Esophagus muscularis mucosa (tissue), 4 donors: ENCODE measurements around the gene MYMK. TPM values are rescaled to one million over a fixed set of nuclear protein-coding genes. Genes with fewer than 3 reads are reported as not detected.
A peak's percentile ranks its signal among the peaks of the same experiment; 100 is the strongest.

Source experiments
- DNase-seq: peaks from one replicate; pipeline ENCODE4 v3.0.0-alpha.2; 2017; ENCODE audit errors: extremely low spot score
- H3K27ac ChIP-seq, 4 donors: fragments of 200-600 bp; sonication (generic); replicated peaks in 1 of 4; 1 replicate in 3 of 4; 2 replicates in 1 of 4; pipeline ENCODE4 v1.5.1; 2016 to 2019; ENCODE audit warnings: mild to moderate bottlenecking in 1 of 4
- H3K27me3 ChIP-seq, 4 donors: fragments of 200-600 bp; sonication (generic); one replicate each; pipeline versions ENCODE4 v1.5.1 to v1.6.0; 2016 to 2019
- H3K36me3 ChIP-seq, 4 donors: fragments of 200-600 bp; sonication (generic); one replicate each; pipeline ENCODE4 v1.5.1; 2016 to 2019
- H3K4me1 ChIP-seq, 4 donors: fragments of 200-600 bp; sonication (generic); one replicate each; pipeline ENCODE4 v1.5.1; 2016 to 2019
- H3K4me3 ChIP-seq, 4 donors: fragments of 200-600 bp; sonication (generic); 1 replicate in 2 of 4; 2 replicates in 2 of 4; pipeline ENCODE4 v1.5.1; 2016 to 2019; ENCODE audit warnings: mild to moderate bottlenecking in 4 of 4, moderate library complexity in 1 of 4
- H3K9me3 ChIP-seq, 4 donors: fragments of 200-600 bp; sonication (generic); 1 replicate in 3 of 4; 2 replicates in 1 of 4; pipeline ENCODE4 v1.5.1; 2016 to 2019
- CTCF ChIP-seq, 3 experiments: fragments of 200-600 bp in 2 of 3; fragments of 450-650 bp in 1 of 3; sonication (generic) in 2 of 3; IDR thresholded peaks; one replicate each; pipeline ENCODE4 v1.5.1; 2017 to 2019; ENCODE audit warnings: antibody characterized with exemption in 3 of 3, mild to moderate bottlenecking in 2 of 3, moderate library complexity in 1 of 3
- EP300 ChIP-seq: sonication (generic); formaldehyde crosslinking; IDR thresholded peaks from one replicate; pipeline ENCODE4 v1.6.1; 2017; ENCODE audit warnings: antibody characterized with exemption
- POLR2A ChIP-seq: fragments of 450-650 bp; IDR thresholded peaks from one replicate; pipeline ENCODE4 v1.6.1; 2017; ENCODE audit warnings: antibody characterized with exemption, moderate library complexity, mild to moderate bottlenecking, low read depth
- POLR2AphosphoS5 ChIP-seq, 2 donors: sonication (generic); formaldehyde crosslinking; IDR thresholded peaks; one replicate each; pipeline ENCODE4 v1.6.1; 2017; ENCODE audit warnings: antibody characterized with exemption in 2 of 2
- WGBS: methylation state at CpG from one replicate; pipeline ENCODE4 v1.1.5; 2018; 5-methylcytosine and 5-hydroxymethylcytosine counted together
- intact Hi-C: fragments of 100-400 bp; cut with DNase I; formaldehyde crosslinking; loops from one replicate; pipeline ENCODE4 v1.15.1; 2023
- total RNA-seq, 4 donors: library from RNA; depleted of rRNA; stranded (reverse); fragments of >200 nt; gene quantifications; one replicate each; pipeline versions ENCODE4 v1.1.0 to v1.2.1, GENCODE V29; 2016

The MYMK gene
- total RNA-seq, 4 donors from 2014 or later = not detected

GRCh38 chr9:133542002-133542401 is 17.2 kb upstream of the MYMK start:
- Histone ChIP-seq H3K27me3 (no peaks in the 10 kb centered on the region), H3K36me3 (peaks cover 0 to 16% (median 6%) of the 10 kb centered on the region in 4 donors), H3K27ac (no peak overlapping the region), H3K4me3 (no peak overlapping the region), H3K4me1 (peaks cover 36 to 58% (median 46%) of the 10 kb centered on the region in 4 donors), H3K9me3 (no peaks in the 10 kb centered on the region)
- 90% methylated on average over 5 of the region's 13 CpGs for WGBS
- DNase-seq = no peak
- intact Hi-C loops = no loop called here
- no peak for TF ChIP-seq CTCF (IDR thresholded peaks at IDR 0.05)
- TF ChIP-seq POLR2A = no peak
- TF ChIP-seq EP300 = no peak
- TF ChIP-seq POLR2AphosphoS5 (IDR thresholded peaks at IDR 0.05) = no peak

DNA sequence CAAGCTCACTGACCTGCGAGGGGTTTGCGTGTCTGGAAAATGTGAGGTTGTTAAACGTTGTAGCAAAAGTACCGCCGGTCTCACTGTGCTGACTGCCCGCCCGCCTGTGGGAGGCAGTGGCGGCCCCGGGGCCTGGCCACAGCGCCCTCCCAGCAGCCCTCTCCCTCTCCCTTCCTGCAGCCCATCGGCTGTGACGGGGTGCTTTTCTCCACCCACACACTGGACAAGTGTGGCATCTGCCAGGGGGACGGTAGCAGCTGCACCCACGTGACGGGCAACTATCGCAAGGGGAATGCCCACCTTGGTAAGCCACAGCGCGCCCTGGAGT is 15.9 kb upstream of the MYMK start:
- H3K27ac ChIP-seq = no peak overlapping the region
- TF ChIP-seq POLR2A = no peak
- no peak for TF ChIP-seq CTCF (IDR thresholded peaks at IDR 0.05)
- no peak for TF ChIP-seq POLR2AphosphoS5 (IDR thresholded peaks at IDR 0.05)
- intact Hi-C loops = no loop called here
- no peaks in the 10 kb centered on the region for H3K27me3 ChIP-seq
- no peak for DNase-seq
- H3K4me1 ChIP-seq = peaks cover 32 to 56% (median 41%) of the 10 kb centered on the region in 4 donors
- no peak overlapping the region for H3K4me3 ChIP-seq
- H3K36me3 ChIP-seq = peaks cover 0 to 15% (median 6%) of the 10 kb centered on the region in 4 donors
- H3K9me3 ChIP-seq = no peaks in the 10 kb centered on the region
- WGBS = 70% methylated on average over 10 of the region's 18 CpGs

- intact Hi-C loops = loop anchor here (10.0 kb wide), 1 partner anchor 455 kb away; the partner anchor contains the start of gene VAV2
- no peaks in the 10 kb centered on the region for H3K9me3 ChIP-seq
- no peaks in the 10 kb centered on the region for H3K27me3 ChIP-seq
- H3K36me3 ChIP-seq = peaks cover 0 to 15% (median 6%) of the 10 kb centered on the region in 4 donors
- peaks cover 37 to 56% (median 41%) of the 10 kb centered on the region in 4 donors for H3K4me1 ChIP-seq
- DNase-seq = no peak
- peak overlapping the region in 2 of 4 donors; percentile 27 to 32 for H3K4me3 ChIP-seq
- H3K27ac ChIP-seq = peak overlapping the region in 1 of 4 donors; percentile 46
- TF ChIP-seq POLR2AphosphoS5 (IDR thresholded peaks at IDR 0.05) = no peak
- TF ChIP-seq EP300 = no peak
- TF ChIP-seq CTCF (IDR thresholded peaks at IDR 0.05) = no peak
- TF ChIP-seq POLR2A = no peak
- 82% methylated on average over 13 of the region's 22 CpGs for WGBS
Measured at GRCh38 chr9:133539991-133540697, 15.4 kb upstream of the MYMK start.

GRCh38 chr9:133538851-133539833 is 14.4 kb upstream of the MYMK start:
- H3K9me3 ChIP-seq = no peaks in the 10 kb centered on the region
- peaks cover 0 to 15% (median 6%) of the 10 kb centered on the region in 4 donors for H3K36me3 ChIP-seq
- TF ChIP-seq POLR2AphosphoS5 (IDR thresholded peaks at IDR 0.05) = no peak
- no peak for TF ChIP-seq EP300
- no peak for TF ChIP-seq POLR2A
- TF ChIP-seq CTCF (IDR thresholded peaks at IDR 0.05) = no peak
- H3K27ac ChIP-seq = peak overlapping the region in 1 of 4 donors; percentile 46
- DNase-seq = no peak
- intact Hi-C loops = loop anchor here (10.0 kb wide), 1 partner anchor 456 kb away; the partner anchor contains the start of gene VAV2
- H3K4me3 ChIP-seq = peak overlapping the region in 3 of 4 donors; percentile 27 to 33 (median 32)
- 51% methylated on average over 15 of the region's 47 CpGs for WGBS
- peaks cover 38 to 56% (median 42%) of the 10 kb centered on the region in 4 donors for H3K4me1 ChIP-seq
- H3K27me3 ChIP-seq = peaks cover 0 to 5% (median 0%) of the 10 kb centered on the region in 4 donors
